ENCODE data around the gene C2orf80.
"Not testable (repeated sequence)": the region's sequence is repeated elsewhere in the genome, so short reads cannot be mapped to it uniquely, and the experiment has no call there.

The C2orf80 gene

GRCh38 chr2:208135794-208136715 is 53.8 kb downstream of the C2orf80 start:
- DNase-seq (ENCODE audit: low spot score): no peak

GRCh38 chr2:208134928-208135586 is 54.8 kb downstream of the C2orf80 start:
- FAIRE-seq: no peak

More at GRCh38 chr2:208135794-208136715, 53.8 kb downstream of the C2orf80 start:
- no peak for FAIRE-seq

GRCh38 chr2:208130712-208131110 is 59.1 kb downstream of the C2orf80 start:
- no peak for DNase-seq (ENCODE audit: low spot score)
- no peak for FAIRE-seq

More at GRCh38 chr2:208134928-208135586, 54.8 kb downstream of the C2orf80 start:
- no peak for DNase-seq (ENCODE audit: low spot score)

- no peak for FAIRE-seq
- no peak for DNase-seq (ENCODE audit: low spot score)
Observed at GRCh38 chr2:208129744-208130711, 59.8 kb downstream of the C2orf80 start, which contains the start of gene CRYGC. CRYGC (minus strand) TSS chr2:208129828; CDS start chr2:208129792, 36 bp downstream.

GRCh38 chr2:208128136-208128535 is 61.7 kb downstream of the C2orf80 start:
- DNase-seq (ENCODE audit: low spot score) (no peak), FAIRE-seq (no peak)

GRCh38 chr2:208127090-208127489 is 62.7 kb downstream of the C2orf80 start:
- FAIRE-seq: no peak

GRCh38 chr2:208125251-208125650 is 64.6 kb downstream of the C2orf80 start:
- no peak for FAIRE-seq
- no peak for DNase-seq (ENCODE audit: low spot score)

More at GRCh38 chr2:208127090-208127489, 62.7 kb downstream of the C2orf80 start:
- DNase-seq (ENCODE audit: low spot score): no peak

- FAIRE-seq; DNase-seq (ENCODE audit: low spot score): not testable (repeated sequence)
Observed at GRCh38 chr2:208124013-208124715, 65.7 kb downstream of the C2orf80 start, which contains the start of gene CRYGD. CRYGD (minus strand) TSS chr2:208124524; CDS start chr2:208124473, 51 bp downstream.

GRCh38 chr2:208122248-208122647 is 67.6 kb downstream of the C2orf80 start:
- peak; percentile 97 for FAIRE-seq
- DNase-seq (ENCODE audit: low spot score): no peak

- no peak for DNase-seq (ENCODE audit: low spot score)
- no peak for FAIRE-seq
Observed at GRCh38 chr2:208118918-208119317, 70.9 kb downstream of the C2orf80 start.

GRCh38 chr2:208117390-208117789 is 72.4 kb downstream of the C2orf80 start:
- FAIRE-seq; DNase-seq (ENCODE audit: low spot score): not testable (repeated sequence)

All from RCC 7860 (cell line).